HepG2 (cell line): ENCODE measurements around the gene HSD3B7. TPM values are rescaled to one million over a fixed set of nuclear protein-coding genes. Genes with fewer than 3 reads are reported as not detected.
A peak's percentile ranks its signal among the peaks of the same experiment; 100 is the strongest.

Experiments used
- ATF7-NPFF ChIP-seq: sonication (generic); formaldehyde crosslinking; IDR thresholded peaks from 2 replicates; pipeline ENCODE4 v1.8.1; 2023; ENCODE audit warnings: mild to moderate bottlenecking, low read depth, missing genetic modification reagents, moderate library complexity
- HIVEP1 ChIP-seq: sonication (generic); formaldehyde crosslinking; IDR thresholded peaks from 2 replicates; pipeline ENCODE4 v1.4.0; 2020; ENCODE audit warnings: mild to moderate bottlenecking, missing genetic modification reagents
- HNRNPUL1 ChIP-seq: fragments of 200-400 bp; formaldehyde crosslinking; IDR thresholded peaks from 2 replicates; pipeline ENCODE4 v1.6.1; 2017; ENCODE audit warnings: low read depth, mild to moderate bottlenecking, low read length, moderate library complexity
- KLF16 ChIP-seq, 2 experiments: sonication (generic) in 1 of 2; formaldehyde crosslinking in 1 of 2; IDR thresholded peaks; 2 replicates each; pipeline versions ENCODE4 v1.6.1 to v1.8.0; 2016 to 2023; ENCODE audit warnings: missing genetic modification reagents in 2 of 2, missing compliant biosample characterization in 1 of 2
- LCORL ChIP-seq, 2 experiments: fragments of 450-650 bp in 1 of 2; sonication (generic) in 1 of 2; formaldehyde crosslinking in 1 of 2; IDR thresholded peaks; 2 replicates each; pipeline versions ENCODE4 v1.5.0 to v1.6.1; 2017 to 2020; ENCODE audit warnings: antibody characterized with exemption in 1 of 2, missing genetic modification reagents in 1 of 2
- PHF21A ChIP-seq: sonication (generic); formaldehyde crosslinking; IDR thresholded peaks from 2 replicates; pipeline ENCODE4 v1.5.0; 2020; ENCODE audit warnings: mild to moderate bottlenecking, missing genetic modification reagents
- RBM22 ChIP-seq: fragments of 200-400 bp; formaldehyde crosslinking; optimal IDR thresholded peaks from 2 replicates; pipeline ENCODE3; 2017; ENCODE audit warnings: mild to moderate bottlenecking, low read length, moderate library complexity
- SALL1 ChIP-seq: sonication (generic); formaldehyde crosslinking; IDR thresholded peaks from 2 replicates; pipeline ENCODE4 v1.8.0; 2022; ENCODE audit warnings: mild to moderate bottlenecking, missing genetic modification reagents
- SIN3B ChIP-seq: fragments of 150-350 bp; IDR thresholded peaks from 2 replicates; pipeline ENCODE4 v1.6.1; 2014; ENCODE audit warnings: low read length
- SNAI1 ChIP-seq: sonication (generic); formaldehyde crosslinking; IDR thresholded peaks from 2 replicates; pipeline ENCODE4 v1.5.0; 2020; ENCODE audit warnings: mild to moderate bottlenecking, missing genetic modification reagents, borderline replicate concordance
- TBX3 ChIP-seq: fragments of 450-650 bp; IDR thresholded peaks from 2 replicates; pipeline ENCODE4 v1.6.1; 2017; ENCODE audit warnings: antibody characterized with exemption, mild to moderate bottlenecking, inconsistent platforms, borderline replicate concordance
- ZNF33B ChIP-seq: sonication (generic); formaldehyde crosslinking; IDR thresholded peaks from 2 replicates; pipeline ENCODE4 v1.5.1; 2020; ENCODE audit warnings: mild to moderate bottlenecking, missing genetic modification reagents
- ZNF432 ChIP-seq: sonication (generic); formaldehyde crosslinking; IDR thresholded peaks from 2 replicates; pipeline ENCODE4 v1.5.0; 2020; ENCODE audit warnings: missing genetic modification reagents, mild to moderate bottlenecking, borderline replicate concordance
- ZNF605 ChIP-seq: sonication (generic); formaldehyde crosslinking; IDR thresholded peaks from 2 replicates; pipeline ENCODE4 v1.8.0; 2022; ENCODE audit warnings: mild to moderate bottlenecking, missing genetic modification reagents
- ZNF660 ChIP-seq: sonication (generic); formaldehyde crosslinking; IDR thresholded peaks from 2 replicates; pipeline ENCODE4 v1.5.1; 2020; ENCODE audit warnings: mild to moderate bottlenecking, low read depth, missing genetic modification reagents, borderline replicate concordance
- ZSCAN21 ChIP-seq: sonication (generic); formaldehyde crosslinking; IDR thresholded peaks from 2 replicates; pipeline ENCODE4 v1.8.0; 2022; ENCODE audit warnings: mild to moderate bottlenecking, missing genetic modification reagents, moderate library complexity, borderline replicate concordance
- polyA plus RNA-seq, 8 experiments: library from polyadenylated mRNA; depleted of rRNA in 3 of 8; stranded (reverse) in 7 of 8; unstranded in 1 of 8; fragments of >200 nt; fragmentation: Illumina TruSeq in 4 of 8; extraction: Trizol in 4 of 8; gene quantifications; 2 replicates each; pipeline versions ENCODE4 v1.2.1 to v1.2.3, GENCODE V29; 2011 to 2016; ENCODE audit warnings: low read depth in 4 of 8, missing spikeins in 1 of 8, mixed read lengths in 1 of 8; ENCODE audit not compliant: insufficient read depth in 1 of 8
- total RNA-seq, 5 experiments: library from RNA; depleted of rRNA; stranded (reverse); fragments of >200 nt; fragmentation: Illumina TruSeq; extraction: Trizol; gene quantifications; 2 replicates each; pipeline ENCODE4 v1.2.3, GENCODE V29; 2016; ENCODE audit warnings: low read depth in 1 of 5
- TF ChIP-seq, protein P1 (sequence below): sonication (generic); formaldehyde crosslinking; IDR thresholded peaks from 2 replicates; pipeline ENCODE4 v1.4.0; 2020; ENCODE audit warnings: missing genetic modification reagents, low read depth, mild to moderate bottlenecking, borderline replicate concordance
- TF ChIP-seq, protein P2 (sequence below): sonication (generic); formaldehyde crosslinking; IDR thresholded peaks from 2 replicates; pipeline ENCODE4 v1.4.0; 2020; ENCODE audit warnings: missing genetic modification reagents, mild to moderate bottlenecking, borderline replicate concordance
- TF ChIP-seq, protein P3 (sequence below): sonication (generic); formaldehyde crosslinking; conservative IDR thresholded peaks from 2 replicates; pipeline ENCODE4 v1.4.0; 2020; ENCODE audit warnings: mild to moderate bottlenecking, missing genetic modification reagents, moderate library complexity
- TF ChIP-seq, protein P4 (sequence below): sonication (generic); formaldehyde crosslinking; IDR thresholded peaks from 2 replicates; pipeline ENCODE4 v1.8.0; 2022; ENCODE audit warnings: mild to moderate bottlenecking, missing genetic modification reagents; ENCODE audit not compliant: insufficient replicate concordance

The HSD3B7 gene
- total and polyA plus RNA-seq, 2 of the 13 experiments (the other 11 are each of a cell fraction or from before 2014, with no cell fraction given): 32.9 to 69.7 TPM

DNA sequence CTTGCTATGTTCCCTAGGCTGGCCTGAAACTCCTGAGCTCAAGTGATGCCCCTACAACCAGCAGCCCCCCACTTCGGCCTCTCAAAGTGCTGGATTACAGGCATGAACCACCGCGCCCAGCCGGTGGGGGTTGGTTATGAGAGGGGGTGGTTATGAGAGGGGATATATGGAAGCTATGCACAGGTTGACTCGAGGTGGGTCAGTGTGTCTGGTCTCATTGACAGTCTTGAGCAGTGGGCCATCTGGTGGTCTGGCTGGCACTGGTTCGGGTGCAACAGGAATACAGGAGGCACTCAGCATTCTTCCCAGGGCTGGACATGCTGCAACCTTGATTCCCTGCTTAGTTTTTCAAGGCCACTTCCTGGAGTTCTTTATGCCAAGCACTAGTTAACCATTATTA is 31.0 kb downstream of the HSD3B7 start (continued):
- TF ChIP-seq, protein P1, sequence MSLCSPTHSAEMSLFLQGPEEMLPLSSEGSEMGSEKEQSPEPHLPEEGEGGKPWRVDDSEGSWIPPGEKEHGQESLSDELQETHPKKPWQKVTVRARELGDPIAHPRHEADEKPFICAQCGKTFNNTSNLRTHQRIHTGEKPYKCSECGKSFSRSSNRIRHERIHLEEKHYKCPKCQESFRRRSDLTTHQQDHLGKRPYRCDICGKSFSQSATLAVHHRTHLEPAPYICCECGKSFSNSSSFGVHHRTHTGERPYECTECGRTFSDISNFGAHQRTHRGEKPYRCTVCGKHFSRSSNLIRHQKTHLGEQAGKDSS: peak; percentile 22; the same call in 1 of the 2 replicates
- TF ChIP-seq, protein P2, sequence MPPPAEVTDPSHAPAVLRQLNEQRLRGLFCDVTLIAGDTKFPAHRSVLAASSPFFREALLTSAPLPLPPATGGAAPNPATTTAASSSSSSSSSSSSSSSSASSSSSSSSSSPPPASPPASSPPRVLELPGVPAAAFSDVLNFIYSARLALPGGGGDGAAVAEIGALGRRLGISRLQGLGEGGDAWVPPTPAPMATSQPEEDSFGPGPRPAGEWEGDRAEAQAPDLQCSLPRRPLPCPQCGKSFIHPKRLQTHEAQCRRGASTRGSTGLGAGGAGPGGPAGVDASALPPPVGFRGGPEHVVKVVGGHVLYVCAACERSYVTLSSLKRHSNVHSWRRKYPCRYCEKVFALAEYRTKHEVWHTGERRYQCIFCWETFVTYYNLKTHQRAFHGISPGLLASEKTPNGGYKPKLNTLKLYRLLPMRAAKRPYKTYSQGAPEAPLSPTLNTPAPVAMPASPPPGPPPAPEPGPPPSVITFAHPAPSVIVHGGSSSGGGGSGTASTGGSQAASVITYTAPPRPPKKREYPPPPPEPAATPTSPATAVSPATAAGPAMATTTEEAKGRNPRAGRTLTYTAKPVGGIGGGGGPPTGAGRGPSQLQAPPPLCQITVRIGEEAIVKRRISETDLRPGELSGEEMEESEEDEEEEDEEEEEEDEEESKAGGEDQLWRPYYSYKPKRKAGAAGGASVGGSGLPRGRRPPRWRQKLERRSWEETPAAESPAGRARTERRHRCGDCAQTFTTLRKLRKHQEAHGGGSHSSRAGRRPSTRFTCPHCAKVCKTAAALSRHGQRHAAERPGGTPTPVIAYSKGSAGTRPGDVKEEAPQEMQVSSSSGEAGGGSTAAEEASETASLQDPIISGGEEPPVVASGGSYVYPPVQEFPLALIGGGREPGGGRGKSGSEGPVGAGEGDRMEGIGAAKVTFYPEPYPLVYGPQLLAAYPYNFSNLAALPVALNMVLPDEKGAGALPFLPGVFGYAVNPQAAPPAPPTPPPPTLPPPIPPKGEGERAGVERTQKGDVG (CRISPR knock-in tag): no peak
- TF ChIP-seq ZNF33B (CRISPR knock-in tag) (no peak), PHF21A (CRISPR knock-in tag) (peak; percentile 35; the same call in 1 of the 2 replicates), ATF7-NPFF (no peak), RBM22 (no peak), ZNF432 (CRISPR knock-in tag) (no peak), HIVEP1 (CRISPR knock-in tag) (0 out of 2 replicates have a peak, but pooled peaks have one; percentile 33), HNRNPUL1 (no peak), KLF16 (CRISPR knock-in tag; IDR thresholded peaks at IDR 0.05) (0 out of 4 replicates have a peak, but pooled peaks of 1 of the 2 experiments have one; percentile 28), SIN3B (no peak), SNAI1 (CRISPR knock-in tag) (no peak), ZSCAN21 (CRISPR knock-in tag) (peak; percentile 33; the same call in 1 of the 2 replicates), ZNF660 (no peak), TBX3 (no peak), SALL1 (CRISPR knock-in tag) (peak; percentile 34; the same call in 1 of the 2 replicates), LCORL (IDR thresholded peaks at IDR 0.05) (no peak), LCORL (CRISPR knock-in tag; IDR thresholded peaks at IDR 0.05) (peak; percentile 71), ZNF605 (CRISPR knock-in tag) (0 out of 2 replicates have a peak, but pooled peaks have one; percentile 28)
- TF ChIP-seq, protein P3, sequence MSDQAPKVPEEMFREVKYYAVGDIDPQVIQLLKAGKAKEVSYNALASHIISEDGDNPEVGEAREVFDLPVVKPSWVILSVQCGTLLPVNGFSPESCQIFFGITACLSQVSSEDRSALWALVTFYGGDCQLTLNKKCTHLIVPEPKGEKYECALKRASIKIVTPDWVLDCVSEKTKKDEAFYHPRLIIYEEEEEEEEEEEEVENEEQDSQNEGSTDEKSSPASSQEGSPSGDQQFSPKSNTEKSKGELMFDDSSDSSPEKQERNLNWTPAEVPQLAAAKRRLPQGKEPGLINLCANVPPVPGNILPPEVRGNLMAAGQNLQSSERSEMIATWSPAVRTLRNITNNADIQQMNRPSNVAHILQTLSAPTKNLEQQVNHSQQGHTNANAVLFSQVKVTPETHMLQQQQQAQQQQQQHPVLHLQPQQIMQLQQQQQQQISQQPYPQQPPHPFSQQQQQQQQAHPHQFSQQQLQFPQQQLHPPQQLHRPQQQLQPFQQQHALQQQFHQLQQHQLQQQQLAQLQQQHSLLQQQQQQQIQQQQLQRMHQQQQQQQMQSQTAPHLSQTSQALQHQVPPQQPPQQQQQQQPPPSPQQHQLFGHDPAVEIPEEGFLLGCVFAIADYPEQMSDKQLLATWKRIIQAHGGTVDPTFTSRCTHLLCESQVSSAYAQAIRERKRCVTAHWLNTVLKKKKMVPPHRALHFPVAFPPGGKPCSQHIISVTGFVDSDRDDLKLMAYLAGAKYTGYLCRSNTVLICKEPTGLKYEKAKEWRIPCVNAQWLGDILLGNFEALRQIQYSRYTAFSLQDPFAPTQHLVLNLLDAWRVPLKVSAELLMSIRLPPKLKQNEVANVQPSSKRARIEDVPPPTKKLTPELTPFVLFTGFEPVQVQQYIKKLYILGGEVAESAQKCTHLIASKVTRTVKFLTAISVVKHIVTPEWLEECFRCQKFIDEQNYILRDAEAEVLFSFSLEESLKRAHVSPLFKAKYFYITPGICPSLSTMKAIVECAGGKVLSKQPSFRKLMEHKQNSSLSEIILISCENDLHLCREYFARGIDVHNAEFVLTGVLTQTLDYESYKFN: 0 out of 2 replicates have a peak, but pooled peaks have one; percentile 17
- TF ChIP-seq, protein P4, sequence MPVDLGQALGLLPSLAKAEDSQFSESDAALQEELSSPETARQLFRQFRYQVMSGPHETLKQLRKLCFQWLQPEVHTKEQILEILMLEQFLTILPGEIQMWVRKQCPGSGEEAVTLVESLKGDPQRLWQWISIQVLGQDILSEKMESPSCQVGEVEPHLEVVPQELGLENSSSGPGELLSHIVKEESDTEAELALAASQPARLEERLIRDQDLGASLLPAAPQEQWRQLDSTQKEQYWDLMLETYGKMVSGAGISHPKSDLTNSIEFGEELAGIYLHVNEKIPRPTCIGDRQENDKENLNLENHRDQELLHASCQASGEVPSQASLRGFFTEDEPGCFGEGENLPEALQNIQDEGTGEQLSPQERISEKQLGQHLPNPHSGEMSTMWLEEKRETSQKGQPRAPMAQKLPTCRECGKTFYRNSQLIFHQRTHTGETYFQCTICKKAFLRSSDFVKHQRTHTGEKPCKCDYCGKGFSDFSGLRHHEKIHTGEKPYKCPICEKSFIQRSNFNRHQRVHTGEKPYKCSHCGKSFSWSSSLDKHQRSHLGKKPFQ (CRISPR knock-in tag): no peak
